GM23338 (cell line): ENCODE measurements around the gene PLEKHG4B. TPM values are rescaled to one million over a fixed set of nuclear protein-coding genes. Genes with fewer than 3 reads are reported as not detected.
"Not testable (repeated sequence)": the region's sequence is repeated elsewhere in the genome, so short reads cannot be mapped to it uniquely, and the experiment has no call there.

Experiments
- ATAC-seq: fragments of 200-7000 bp; cut with Tn5 transposase; 3 replicates; pipeline ENCODE4 v1.9.1; 2020
- DNase-seq: peaks from one replicate; pipeline ENCODE4 v3.0.0-alpha.2; 2015; ENCODE audit warnings: low spot score
- H2AFZ ChIP-seq: fragments of 200-600 bp; sonication (generic); 2 replicates; pipeline ENCODE4 v1.8.0; 2016; ENCODE audit warnings: antibody characterized with exemption, mild to moderate bottlenecking, moderate library complexity
- H3F3A ChIP-seq: fragments of 200-600 bp; sonication (generic); replicated peaks from 2 replicates; pipeline ENCODE4 v1.8.0; 2017; ENCODE audit warnings: antibody characterized with exemption, mixed run types, low read depth
- H3K27ac ChIP-seq: fragments of 200-600 bp; sonication (generic); 2 replicates; pipeline ENCODE4 v1.6.1; 2016; ENCODE audit warnings: low read depth
- H3K27me3 ChIP-seq: fragments of 200-600 bp; sonication (generic); 2 replicates; pipeline ENCODE4 v1.8.0; 2016; ENCODE audit warnings: mild to moderate bottlenecking, mixed run types, moderate library complexity; ENCODE audit not compliant: insufficient read depth
- H3K36me3 ChIP-seq: fragments of 200-600 bp; sonication (generic); 2 replicates; pipeline ENCODE4 v1.8.0; 2016; ENCODE audit warnings: mild to moderate bottlenecking; ENCODE audit not compliant: insufficient read depth
- H3K4me1 ChIP-seq: fragments of 200-600 bp; sonication (generic); 2 replicates; pipeline ENCODE4 v1.8.0; 2016; ENCODE audit warnings: mild to moderate bottlenecking, moderate library complexity; ENCODE audit not compliant: insufficient read depth
- H3K4me2 ChIP-seq: fragments of 200-600 bp; sonication (generic); 2 replicates; pipeline ENCODE4 v1.7.1; 2017; ENCODE audit warnings: mixed run types
- H3K4me3 ChIP-seq: fragments of 200-600 bp; sonication (generic); 2 replicates; pipeline ENCODE4 v1.6.1; 2016; ENCODE audit warnings: mixed run types
- H3K79me2 ChIP-seq: fragments of 200-600 bp; sonication (generic); replicated peaks from 2 replicates; pipeline ENCODE4 v1.8.0; 2017; ENCODE audit warnings: mild to moderate bottlenecking; ENCODE audit not compliant: insufficient read depth
- H3K9me2 ChIP-seq: fragments of 200-600 bp; sonication (generic); 2 replicates; pipeline ENCODE4 v1.8.0; 2017; ENCODE audit not compliant: insufficient read depth
- H4K20me1 ChIP-seq: fragments of 200-600 bp; sonication (generic); replicated peaks from 2 replicates; pipeline ENCODE4 v1.8.0; 2017; ENCODE audit warnings: mild to moderate bottlenecking; ENCODE audit not compliant: insufficient read depth
- H3K27ac Mint-ChIP-seq: 2 replicates; pipeline ENCODE4 v1.8.0; 2020; ENCODE audit warnings: inconsistent platforms, mild to moderate bottlenecking, moderate library complexity, mixed read lengths
- H3K27me3 Mint-ChIP-seq: 3 replicates; pipeline ENCODE4 v1.8.0; 2022; ENCODE audit warnings: low read depth, mild to moderate bottlenecking, moderate library complexity, mixed read lengths, inconsistent platforms; ENCODE audit not compliant: insufficient read depth, poor library complexity
- H3K36me3 Mint-ChIP-seq: 3 replicates; pipeline ENCODE4 v1.8.0; 2021; ENCODE audit warnings: low read depth, mild to moderate bottlenecking, inconsistent platforms, moderate library complexity, mixed read lengths
- H3K4me1 Mint-ChIP-seq: 3 replicates; pipeline ENCODE4 v1.8.0; 2020; ENCODE audit warnings: mild to moderate bottlenecking, inconsistent platforms, mixed read lengths
- H3K4me3 Mint-ChIP-seq: 3 replicates; pipeline ENCODE4 v1.8.0; 2021; ENCODE audit warnings: moderate library complexity, mild to moderate bottlenecking, inconsistent platforms, mixed read lengths
- H3K9me3 Mint-ChIP-seq: 3 replicates; pipeline ENCODE4 v1.8.0; 2020; ENCODE audit warnings: moderate library complexity, mild to moderate bottlenecking, inconsistent platforms, mixed read lengths
- CREB1 ChIP-seq: fragments of 250-450 bp; sonication (Bioruptor Pico); IDR thresholded peaks from 2 replicates; pipeline ENCODE4 v1.5.0; 2020; ENCODE audit warnings: low read depth, mild to moderate bottlenecking, moderate library complexity
- CTCF ChIP-seq, 2 experiments: fragments of 200-600 bp in 1 of 2; sonication (generic) in 1 of 2; conservative IDR thresholded peaks; 2 replicates each; pipeline versions ENCODE4 v1.5.1 to v1.6.1; 2016 to 2017; ENCODE audit warnings: antibody characterized with exemption in 2 of 2, low read depth in 2 of 2, mild to moderate bottlenecking in 2 of 2, moderate library complexity in 1 of 2
- ETS1 ChIP-seq: IDR thresholded peaks from 2 replicates; pipeline ENCODE4 v1.6.1; 2016; ENCODE audit warnings: antibody characterized with exemption
- EZH2 ChIP-seq: fragments of 200-600 bp; sonication (generic); IDR thresholded peaks from one replicate; pipeline ENCODE4 v1.8.0; 2017; ENCODE audit warnings: antibody characterized with exemption, mild to moderate bottlenecking, low read depth; ENCODE audit not compliant: unreplicated experiment
- EZH2phosphoT487 ChIP-seq: fragments of 200-600 bp; sonication (generic); IDR thresholded peaks from one replicate; pipeline ENCODE4 v1.8.1; 2018; ENCODE audit warnings: antibody characterized with exemption; ENCODE audit not compliant: unreplicated experiment
- JUNB ChIP-seq: IDR thresholded peaks from one replicate; pipeline ENCODE4 v1.6.1; 2016; ENCODE audit warnings: antibody characterized with exemption; ENCODE audit not compliant: unreplicated experiment
- NANOG ChIP-seq: IDR thresholded peaks from 2 replicates; pipeline ENCODE4 v1.6.1; 2016; ENCODE audit warnings: antibody characterized with exemption, borderline replicate concordance
- STAT1 ChIP-seq: IDR thresholded peaks from one replicate; pipeline ENCODE4 v1.6.1; 2016; ENCODE audit warnings: antibody characterized with exemption; ENCODE audit not compliant: unreplicated experiment
- ZNF331 ChIP-seq: fragments of 250-450 bp; sonication (Bioruptor Pico); IDR thresholded peaks from 2 replicates; pipeline ENCODE4 v1.5.0; 2020; ENCODE audit warnings: low read depth, mild to moderate bottlenecking, moderate library complexity
- polyA plus RNA-seq: library from polyadenylated mRNA; unstranded; fragments of >200 nt; fragmentation: Nextera tagmentation; extraction: Ambion mirVana; gene quantifications from 2 replicates; pipeline ENCODE4 v1.2.1, GENCODE V29; 2016
- total RNA-seq: library from RNA; depleted of rRNA; stranded (reverse); fragments of >200 nt; shearing (Covaris generic); gene quantifications from 2 replicates; pipeline ENCODE4 v1.2.3, GENCODE V29; 2014

Gene PLEKHG4B
- total and polyA plus RNA-seq, 2 experiments from 2014 or later = 33.5 to 54.8 TPM

GRCh38 chr5:219991-220390, 128.0 kb downstream of the PLEKHG4B start:
- H3K4me1 ChIP-seq = peaks cover 24% of the 10 kb centered on the region
- H3K79me2 ChIP-seq = peaks cover 61% of the 10 kb centered on the region
- H3K9me2 ChIP-seq = no peaks in the 10 kb centered on the region
- Mint-ChIP-seq H3K27ac (no peak overlapping the region), H3K27me3 (peaks cover 9% of the 10 kb centered on the region), H3K4me3 (peak overlapping the region; percentile 96), H3K36me3 (peaks cover 30% of the 10 kb centered on the region), H3K9me3 (no peaks in the 10 kb centered on the region; the same call in 2 of the 3 replicates), H3K4me1 (peaks cover 30% of the 10 kb centered on the region)
- no peak overlapping the region for H2AFZ ChIP-seq
- ATAC-seq = no peak
- peaks cover 32% of the 10 kb centered on the region for H4K20me1 ChIP-seq
- no peak overlapping the region for H3K27ac ChIP-seq
- peak overlapping the region; percentile 76 for H3K4me2 ChIP-seq
- TF ChIP-seq STAT1 = no peak
- no peak for TF ChIP-seq ZNF331 (CRISPR knock-in tag)
- H3K27me3 ChIP-seq = no peaks in the 10 kb centered on the region
- H3F3A ChIP-seq = no peaks in the 10 kb centered on the region
- H3K4me3 ChIP-seq = peak overlapping the region; percentile 84
- no peak for DNase-seq
- peaks cover 10% of the 10 kb centered on the region; the same call in 1 of the 2 replicates for H3K36me3 ChIP-seq

- Histone ChIP-seq H3K79me2 (peaks cover 55% of the 10 kb centered on the region), H3K36me3 (peaks cover 20% of the 10 kb centered on the region), H3K4me1 (peaks cover 17% of the 10 kb centered on the region), H4K20me1 (peaks cover 32% of the 10 kb centered on the region)
- Mint-ChIP-seq H3K36me3 (peaks cover 42% of the 10 kb centered on the region), H3K4me1 (peaks cover 23% of the 10 kb centered on the region)
- ATAC-seq, H3K4me2 ChIP-seq, DNase-seq, H3K27me3 ChIP-seq, H3F3A ChIP-seq, H2AFZ ChIP-seq, H3K4me3 ChIP-seq, H3K9me3 Mint-ChIP-seq, H3K27ac ChIP-seq, H3K27ac Mint-ChIP-seq, H3K9me2 ChIP-seq, H3K27me3 Mint-ChIP-seq, H3K4me3 Mint-ChIP-seq: not testable (repeated sequence)
These were observed 131.2 kb downstream of the PLEKHG4B start for GRCh38 chr5:222951-223715.

- no peaks in the 10 kb centered on the region for H3K9me2 ChIP-seq
- H4K20me1 ChIP-seq = peaks cover 32% of the 10 kb centered on the region
These were observed 131.8 kb downstream of the PLEKHG4B start for GRCh38 chr5:223791-224190.

GRCh38 chr5:225334-225733, 133.4 kb downstream of the PLEKHG4B start:
- no peak overlapping the region for H3K4me3 ChIP-seq
- H3K79me2 ChIP-seq = peaks cover 37% of the 10 kb centered on the region
- ATAC-seq = no peak
- no peak overlapping the region for H3K4me3 Mint-ChIP-seq
- no peak overlapping the region for H3K27ac Mint-ChIP-seq
- H3K36me3 Mint-ChIP-seq = peaks cover 54% of the 10 kb centered on the region
- no peak for DNase-seq
- no peaks in the 10 kb centered on the region for H3K9me3 Mint-ChIP-seq
- peaks cover 13% of the 10 kb centered on the region for H3K4me1 Mint-ChIP-seq
- H3K36me3 ChIP-seq = peaks cover 34% of the 10 kb centered on the region
- H3K27me3 Mint-ChIP-seq = no peaks in the 10 kb centered on the region
- no peak overlapping the region for H3K4me2 ChIP-seq
- H3K4me1 ChIP-seq = peaks cover 17% of the 10 kb centered on the region
- H2AFZ ChIP-seq = no peak overlapping the region
- no peaks in the 10 kb centered on the region for H3K9me2 ChIP-seq
- no peak overlapping the region for H3K27ac ChIP-seq
- peaks cover 20% of the 10 kb centered on the region for H4K20me1 ChIP-seq
- H3K27me3 ChIP-seq = no peaks in the 10 kb centered on the region
- H3F3A ChIP-seq = no peaks in the 10 kb centered on the region
- TF ChIP-seq ZNF331 (CRISPR knock-in tag) (no peak), CTCF (conservative IDR thresholded peaks at IDR 0.05; ENCODE audit: low read depth in 2 of 2) (no peak), EZH2phosphoT487 (no peak), EZH2 (no peak), JUNB (no peak), NANOG (no peak), STAT1 (no peak), ETS1 (no peak), CREB1 (CRISPR knock-in tag) (no peak)

More at GRCh38 chr5:223791-224190, 131.8 kb downstream of the PLEKHG4B start:
- Histone ChIP-seq H3K4me3 (no peak overlapping the region), H3K4me1 (peaks cover 17% of the 10 kb centered on the region), H3K79me2 (peaks cover 52% of the 10 kb centered on the region), H3K4me2 (no peak overlapping the region), H2AFZ (no peak overlapping the region), H3K27ac (no peak overlapping the region), H3K36me3 (peaks cover 21% of the 10 kb centered on the region), H3K27me3 (no peaks in the 10 kb centered on the region), H3F3A (no peaks in the 10 kb centered on the region)
- no peak overlapping the region for H3K4me3 Mint-ChIP-seq
- ATAC-seq (no peak), DNase-seq (no peak)
- no peak for TF ChIP-seq EZH2
- TF ChIP-seq EZH2phosphoT487 = no peak
- peaks cover 47% of the 10 kb centered on the region for H3K36me3 Mint-ChIP-seq
- H3K27ac Mint-ChIP-seq = no peak overlapping the region
- peaks cover 23% of the 10 kb centered on the region for H3K4me1 Mint-ChIP-seq
- H3K9me3 Mint-ChIP-seq = no peaks in the 10 kb centered on the region
- H3K27me3 Mint-ChIP-seq = peaks cover 6% of the 10 kb centered on the region
